Activated naive CD4-positive, alpha-beta T cell (primary cell): ENCODE data around the gene UBAP1.
"Not testable (repeated sequence)": the region's sequence is repeated elsewhere in the genome, so short reads cannot be mapped to it uniquely, and the experiment has no call there.

ENCODE experiments used
- DNase-seq, 4 experiments: peaks; one replicate each; lab custom pipeline; 2025; lab: John Stamatoyannopoulos, UW

The UBAP1 gene

DNA sequence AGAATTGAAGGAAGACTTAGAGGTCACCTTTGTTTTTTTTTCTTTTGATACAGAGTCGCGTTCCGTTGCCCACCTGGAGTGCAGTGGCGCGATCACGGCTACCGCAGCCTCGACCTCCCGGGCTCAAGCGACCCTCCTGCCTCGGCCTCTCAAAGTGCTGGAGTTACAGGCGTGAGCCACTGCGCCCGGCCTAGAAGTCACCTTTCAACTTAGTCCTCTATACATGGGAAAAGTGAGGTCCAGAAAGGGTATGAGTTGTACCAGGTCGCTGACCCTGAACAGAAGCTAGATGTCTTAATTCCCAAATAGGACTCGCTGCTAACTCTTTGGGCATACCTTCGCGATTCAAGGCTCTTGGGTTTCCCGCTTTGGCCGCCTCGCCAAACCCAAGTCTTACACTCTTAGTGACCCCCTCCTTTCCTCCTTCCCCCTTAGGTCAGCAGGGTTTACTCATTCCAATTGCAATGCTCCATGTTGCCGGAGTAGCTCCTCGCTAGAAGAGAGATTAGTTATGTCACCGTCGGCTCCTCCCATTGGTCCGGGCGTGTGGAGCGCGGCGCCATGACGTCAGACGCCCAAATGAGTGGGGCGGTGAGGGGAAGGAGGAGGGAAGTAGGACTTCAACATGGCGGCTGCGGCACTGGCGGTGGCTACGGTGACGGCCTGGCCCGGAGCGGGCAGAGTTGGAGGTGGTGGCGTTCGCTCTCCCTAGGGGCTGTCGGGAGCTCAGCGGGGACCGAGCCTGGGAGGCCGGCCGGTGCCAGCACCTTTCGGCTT is at the start of gene UBAP1:
TSS of gene UBAP1 (plus strand) at position 608 of the 777 bp plus-strand sequence. CDS start 41,872 bp downstream, outside the sequence.
- DNase-seq = peak; percentile 80 to 89 (median 86)

DNA sequence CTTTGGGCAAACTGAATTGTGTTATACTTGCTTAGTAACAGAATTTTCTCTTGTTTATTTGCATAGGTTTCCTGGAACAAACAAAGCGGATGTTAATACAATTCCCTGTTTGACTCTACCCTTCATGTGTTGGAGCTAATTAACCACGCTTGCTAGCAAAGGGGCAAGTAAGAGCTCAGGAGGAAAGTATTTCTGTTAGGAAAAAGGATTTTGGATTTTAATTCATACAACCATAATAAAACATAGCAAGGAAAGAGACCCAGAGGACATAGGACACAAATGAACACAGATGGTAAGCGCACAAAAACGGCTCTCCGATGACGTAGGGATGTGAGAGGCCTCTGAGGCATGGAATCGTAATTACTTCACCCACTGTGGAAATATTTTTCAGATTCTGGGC is 47.3 kb upstream of the UBAP1 start:
- no peak for DNase-seq

DNA sequence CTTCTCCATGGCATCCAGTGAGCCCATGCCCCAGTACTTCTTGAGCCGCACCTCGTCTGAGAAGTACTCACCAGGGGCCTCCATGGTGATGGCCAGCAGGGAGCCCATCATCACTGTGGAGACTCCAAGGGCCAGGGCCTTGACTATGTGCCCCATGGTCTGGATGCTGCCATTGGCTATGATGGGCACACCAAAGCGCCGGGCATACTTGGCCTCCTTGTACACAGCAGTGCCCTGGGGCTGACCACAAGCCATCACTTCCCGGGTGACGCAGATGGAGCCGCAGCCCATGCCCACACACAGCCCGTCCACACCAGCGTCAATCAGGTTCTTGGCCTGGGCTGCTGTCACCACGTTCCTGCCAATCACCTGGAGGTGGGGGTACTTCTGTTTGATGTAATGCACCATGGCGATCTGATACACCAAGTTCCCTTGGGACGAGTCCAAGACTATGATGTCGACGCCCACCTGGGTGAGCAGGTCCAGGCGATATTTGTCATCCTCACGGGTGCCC is 45.4 kb upstream of the UBAP1 start:
- no peak for DNase-seq

DNA sequence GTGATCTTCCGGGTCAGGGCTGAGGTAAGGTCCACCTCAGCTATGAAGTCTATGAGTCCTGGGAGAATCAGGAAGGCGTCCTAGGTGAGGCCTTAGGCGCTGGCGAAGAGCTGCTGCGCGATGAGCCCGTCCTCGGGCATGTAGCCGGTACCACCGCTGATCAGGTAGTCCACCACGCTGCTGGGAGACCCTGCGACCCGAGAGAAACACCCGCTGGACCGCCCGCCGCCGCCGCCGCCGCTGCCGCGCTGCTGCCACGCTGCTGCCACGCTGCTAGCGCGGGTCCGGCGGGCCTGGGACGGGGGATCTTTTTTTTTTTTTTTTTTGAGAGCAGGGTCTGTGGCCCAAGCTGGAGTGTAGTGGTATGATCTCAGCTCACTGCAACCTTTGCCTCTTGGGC is 44.3 kb upstream of the UBAP1 start:
- no peak for DNase-seq

DNA sequence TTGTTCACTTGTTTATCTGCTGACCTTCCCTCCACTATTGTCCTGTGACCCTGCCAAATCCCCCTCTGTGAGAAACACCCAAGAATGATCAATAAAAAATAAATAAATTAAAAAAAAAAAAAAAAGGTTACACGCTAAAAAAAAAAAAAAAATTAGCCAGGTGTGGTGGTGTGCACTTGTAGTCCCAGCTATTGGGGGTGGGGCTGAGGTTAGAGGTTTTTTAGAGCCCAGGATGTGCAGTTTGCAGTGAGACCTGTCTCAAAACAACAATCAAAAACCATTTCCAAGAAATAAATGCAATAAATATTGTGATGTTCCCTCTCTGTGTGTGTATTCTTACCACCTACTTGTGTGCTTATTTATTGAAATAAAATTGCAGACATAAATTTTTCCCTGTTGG is 40.2 kb upstream of the UBAP1 start:
- DNase-seq = not testable (repeated sequence)

DNA sequence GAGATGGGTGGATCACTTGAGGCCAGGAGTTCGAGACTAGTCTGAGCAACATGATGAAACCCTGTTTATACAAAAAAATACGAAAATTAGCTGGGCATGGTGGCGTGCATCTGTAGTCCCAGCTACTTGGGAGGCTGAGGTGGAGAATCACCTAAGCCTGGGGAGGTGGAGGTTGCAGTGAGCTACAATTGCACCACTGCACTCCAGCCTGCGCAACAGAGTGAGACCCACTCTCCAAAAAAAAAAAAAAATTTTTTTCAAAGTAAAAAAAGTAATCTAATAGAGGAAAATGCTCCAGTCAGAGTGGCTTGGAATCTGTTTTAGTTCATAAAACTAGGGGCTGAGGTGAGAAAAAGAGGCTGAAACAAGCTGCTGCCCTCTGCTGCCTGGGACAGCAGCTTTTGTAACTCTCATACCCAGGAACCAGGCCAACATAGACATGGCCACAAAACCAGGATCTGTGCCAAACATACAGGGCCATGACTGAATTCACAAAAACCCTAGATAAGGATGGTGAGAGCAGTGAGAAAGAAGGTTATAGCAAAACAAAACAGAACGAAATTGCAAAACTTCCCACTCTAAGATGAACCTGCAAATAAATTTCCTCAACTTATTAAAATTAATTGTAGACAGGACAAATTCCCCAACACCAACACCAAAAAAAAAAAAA is 39.2 kb upstream of the UBAP1 start:
- no peak for DNase-seq

DNA sequence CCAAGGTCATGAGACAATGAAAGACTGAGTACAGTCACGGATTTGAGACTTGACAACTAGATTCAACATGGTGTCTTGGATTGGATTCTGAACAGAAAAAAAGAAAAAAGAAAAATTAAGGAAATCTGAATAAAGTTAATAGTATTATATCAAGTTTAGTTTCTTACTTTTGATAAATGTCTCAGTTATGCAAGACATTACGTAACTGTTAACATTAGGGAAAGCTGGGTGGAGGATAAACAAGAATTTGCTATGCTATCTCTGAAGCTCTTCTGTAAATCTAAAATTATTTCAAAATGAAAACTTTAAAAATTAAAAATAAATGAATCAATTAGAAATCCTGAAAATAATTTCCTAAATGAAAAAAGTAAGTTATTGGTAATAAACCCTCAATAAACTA is 38.0 kb upstream of the UBAP1 start:
- no peak for DNase-seq

DNA sequence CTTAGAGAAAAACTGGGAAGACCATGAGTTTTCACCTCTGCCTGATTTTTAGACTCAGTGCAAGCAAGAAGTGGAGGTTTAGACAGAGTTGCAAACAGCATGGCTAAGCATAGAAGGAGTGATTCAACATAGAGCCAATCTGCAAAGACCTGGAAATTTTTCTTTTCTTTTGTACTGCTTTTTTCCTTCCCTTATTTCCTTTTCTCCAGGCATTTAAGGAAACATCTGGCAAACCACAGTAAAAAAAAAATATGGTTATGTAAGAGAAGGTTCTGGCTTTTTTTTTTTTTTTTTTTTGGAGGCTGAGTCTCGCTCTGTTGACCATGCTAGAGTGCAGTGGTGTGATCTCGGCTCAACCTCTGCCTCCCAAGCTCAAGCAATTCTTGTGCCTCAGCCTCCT is 35.7 kb upstream of the UBAP1 start:
- no peak for DNase-seq

DNA sequence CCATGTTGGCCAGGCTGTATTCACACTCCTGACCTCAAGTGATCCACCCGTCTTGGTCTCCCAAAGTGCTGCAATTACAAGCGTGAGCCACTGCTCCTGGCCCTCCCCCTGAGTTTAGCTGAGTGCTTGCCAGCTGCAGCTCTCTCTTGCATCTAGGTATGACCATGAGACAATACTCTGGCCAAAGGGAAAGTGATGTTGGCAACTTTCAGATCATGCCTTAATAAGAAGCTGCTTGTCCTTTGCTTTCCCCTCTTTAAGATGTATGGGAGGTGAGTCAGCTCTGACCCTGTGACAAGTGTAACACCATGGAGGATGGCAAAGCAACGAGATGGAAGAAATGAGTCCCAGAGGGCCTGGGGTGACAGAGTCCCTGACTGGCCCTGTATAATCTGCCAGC is 33.7 kb upstream of the UBAP1 start:
- DNase-seq = no peak

DNA sequence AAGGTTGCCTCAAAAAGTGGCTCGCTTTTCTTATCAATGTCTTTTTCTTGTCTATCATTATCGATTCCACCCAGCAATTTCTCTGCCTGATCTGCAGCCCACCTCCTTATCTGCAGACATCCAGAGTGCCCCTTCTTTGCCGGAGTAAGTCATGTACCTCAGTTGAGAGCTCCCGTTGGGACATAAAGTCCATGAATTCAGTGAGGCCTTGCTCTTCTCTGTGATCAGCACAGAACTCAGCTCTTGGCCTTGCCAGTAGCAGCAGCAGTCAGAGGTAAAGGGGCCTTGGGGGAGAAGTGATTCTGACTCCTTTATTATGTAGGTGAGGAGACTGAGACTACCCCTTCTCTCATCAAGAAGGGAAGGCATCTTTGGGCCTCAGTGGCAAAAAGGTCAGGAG is 27.4 kb upstream of the UBAP1 start:
- DNase-seq = no peak

DNA sequence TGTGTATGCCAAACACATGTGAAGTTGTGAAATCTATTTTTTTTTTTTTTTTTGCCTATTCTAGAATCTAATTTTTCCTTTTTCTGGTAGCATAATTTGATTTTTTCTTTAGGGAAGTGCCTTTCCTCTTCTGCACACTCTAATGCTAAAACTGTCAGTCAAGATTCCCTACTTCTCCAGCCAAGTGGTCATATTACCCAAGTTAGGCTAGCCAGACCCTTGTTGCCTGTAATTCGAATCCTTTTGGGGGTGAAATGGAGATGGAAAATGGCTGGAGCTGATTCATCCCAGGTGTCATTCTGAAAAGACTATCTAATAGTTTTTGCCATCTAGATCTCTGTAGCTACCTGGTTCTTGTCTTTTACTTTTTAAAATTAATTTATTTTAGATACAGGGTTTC is 24.8 kb upstream of the UBAP1 start:
- no peak for DNase-seq

DNA sequence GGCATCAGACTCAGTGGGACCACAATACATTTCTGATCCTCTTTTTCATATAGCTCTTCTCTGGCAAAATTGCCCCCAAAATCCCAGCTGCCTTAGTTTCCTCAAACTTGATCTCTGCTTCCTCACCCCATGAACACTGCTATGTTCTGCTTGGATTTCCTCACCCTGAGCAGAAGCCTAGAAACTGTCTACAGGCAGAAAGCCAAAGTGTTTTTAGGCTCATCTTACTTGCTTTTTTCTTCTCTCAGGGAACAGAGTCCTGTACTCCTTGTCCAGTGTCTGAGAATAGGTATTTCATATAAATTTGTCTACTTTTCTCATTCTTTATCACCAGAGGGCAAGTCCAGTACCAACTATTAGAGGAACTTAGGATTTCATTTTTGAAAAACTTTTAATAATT is 21.5 kb upstream of the UBAP1 start:
- DNase-seq = no peak

DNA sequence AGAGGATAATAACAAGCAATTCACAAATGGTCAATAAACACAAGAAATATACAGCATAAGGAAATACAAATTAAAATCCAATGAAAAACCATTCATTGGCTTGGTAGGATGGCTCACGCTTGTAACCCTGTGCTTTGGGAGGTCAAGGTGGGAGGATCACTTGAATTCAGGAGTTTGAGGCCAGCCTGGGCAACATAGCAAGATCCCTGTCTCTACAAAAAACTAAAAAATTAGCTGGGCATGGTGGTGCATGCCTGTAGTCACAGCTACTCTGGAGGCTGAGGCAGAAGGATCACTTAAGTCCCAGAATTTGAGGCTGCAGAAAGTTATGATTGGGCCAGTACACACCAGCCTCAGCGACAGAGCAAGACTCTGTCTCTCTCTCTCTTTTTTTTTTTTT is 20.9 kb upstream of the UBAP1 start:
- no peak for DNase-seq

DNA sequence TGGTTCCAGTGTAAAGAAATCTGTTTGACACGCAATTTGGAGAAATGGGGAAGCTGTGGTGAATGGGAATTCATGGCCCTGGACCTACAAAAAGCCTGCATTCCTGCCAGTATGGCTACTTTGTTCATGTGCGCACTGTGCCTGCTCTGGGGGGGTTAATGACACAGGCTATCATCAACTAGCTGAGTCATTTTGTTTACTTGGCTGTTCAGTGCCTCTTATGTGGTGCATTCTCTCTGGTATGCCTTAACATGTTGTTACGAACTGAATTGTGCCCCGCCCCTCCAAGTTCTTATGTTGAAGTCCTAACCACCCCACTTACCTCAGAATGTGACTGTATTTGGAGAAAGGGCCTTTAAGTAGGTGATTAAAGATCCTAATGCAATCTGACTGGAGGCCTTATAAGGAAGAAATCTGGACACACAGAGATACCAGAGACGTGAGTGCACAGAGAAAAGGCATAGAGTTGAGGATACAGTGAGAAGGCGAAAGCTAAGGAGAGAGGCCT is 20.4 kb upstream of the UBAP1 start:
- no peak for DNase-seq

DNA sequence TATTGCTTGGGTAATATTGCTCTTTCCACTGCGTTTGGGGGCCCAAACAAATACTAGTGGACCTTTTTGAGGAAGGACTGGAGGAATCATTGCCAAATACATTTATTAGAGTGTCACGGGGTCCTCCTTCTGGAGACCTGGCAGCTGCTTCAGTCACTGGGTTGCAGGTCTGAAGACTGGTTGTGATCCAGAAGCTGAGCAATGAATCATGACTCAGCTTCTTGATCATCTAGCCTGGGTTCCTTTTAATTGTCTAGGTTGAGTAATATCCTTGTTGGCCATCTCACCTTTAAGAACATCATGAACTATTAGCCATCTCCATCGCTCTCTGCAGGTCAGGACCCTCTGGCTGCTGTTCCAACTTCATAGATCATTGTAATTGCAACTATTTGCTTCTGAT is 15.4 kb upstream of the UBAP1 start:
- no peak for DNase-seq

DNA sequence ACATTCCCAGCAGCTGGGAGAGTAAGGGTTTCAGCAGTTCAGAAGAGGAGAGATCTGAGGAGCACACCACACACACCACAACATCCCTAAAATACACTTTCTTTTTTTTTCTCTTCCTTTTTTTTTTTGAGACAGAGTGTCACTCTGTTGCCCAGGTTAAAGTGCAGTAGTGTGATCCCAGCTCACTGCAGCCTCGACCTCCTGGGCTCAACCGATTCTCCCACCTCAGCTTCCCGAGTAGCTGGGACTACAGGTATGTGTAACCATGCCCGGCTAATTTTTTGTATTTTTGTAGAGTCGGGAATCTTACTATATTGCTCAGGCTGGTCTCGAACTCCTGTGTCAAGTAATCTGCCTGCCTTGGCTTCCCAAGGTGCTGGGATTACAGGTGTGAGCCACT is 9.7 kb upstream of the UBAP1 start:
- no peak for DNase-seq

DNA sequence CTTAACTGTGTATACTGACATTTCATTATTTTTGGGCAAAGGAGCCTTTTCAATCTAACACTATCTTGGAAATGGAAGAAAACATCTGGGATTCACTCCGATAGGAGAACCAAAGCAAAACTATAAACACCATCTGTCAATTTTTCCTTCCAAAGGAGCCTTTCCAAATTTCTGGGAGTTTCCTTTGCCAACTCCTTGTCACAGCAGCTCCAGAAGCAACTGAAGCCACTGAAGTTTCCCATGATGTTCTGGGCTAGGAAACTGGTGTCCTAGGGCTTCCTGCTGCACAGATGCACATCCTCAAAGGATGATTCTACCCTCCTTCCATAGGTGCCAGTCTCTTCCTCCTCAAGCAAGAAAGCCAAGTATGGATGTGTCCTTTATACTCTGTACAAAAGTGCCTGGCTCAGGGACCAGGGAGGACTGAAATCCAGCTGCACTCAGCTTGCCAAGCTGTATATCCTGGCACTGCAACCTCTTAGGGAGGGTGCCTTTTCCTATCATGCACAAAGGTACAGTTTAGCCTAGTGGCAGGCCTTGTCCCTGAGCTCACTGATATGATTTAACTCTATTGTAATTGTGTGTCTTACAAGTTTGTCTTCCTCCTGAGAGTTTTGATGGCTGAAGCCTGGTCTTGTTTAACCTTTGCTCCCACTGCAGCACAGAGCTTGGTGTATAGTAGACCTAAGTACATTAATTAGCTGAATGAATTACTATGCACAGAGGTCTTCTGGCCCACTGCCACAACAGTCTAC is 8.4 kb upstream of the UBAP1 start:
- no peak for DNase-seq

DNA sequence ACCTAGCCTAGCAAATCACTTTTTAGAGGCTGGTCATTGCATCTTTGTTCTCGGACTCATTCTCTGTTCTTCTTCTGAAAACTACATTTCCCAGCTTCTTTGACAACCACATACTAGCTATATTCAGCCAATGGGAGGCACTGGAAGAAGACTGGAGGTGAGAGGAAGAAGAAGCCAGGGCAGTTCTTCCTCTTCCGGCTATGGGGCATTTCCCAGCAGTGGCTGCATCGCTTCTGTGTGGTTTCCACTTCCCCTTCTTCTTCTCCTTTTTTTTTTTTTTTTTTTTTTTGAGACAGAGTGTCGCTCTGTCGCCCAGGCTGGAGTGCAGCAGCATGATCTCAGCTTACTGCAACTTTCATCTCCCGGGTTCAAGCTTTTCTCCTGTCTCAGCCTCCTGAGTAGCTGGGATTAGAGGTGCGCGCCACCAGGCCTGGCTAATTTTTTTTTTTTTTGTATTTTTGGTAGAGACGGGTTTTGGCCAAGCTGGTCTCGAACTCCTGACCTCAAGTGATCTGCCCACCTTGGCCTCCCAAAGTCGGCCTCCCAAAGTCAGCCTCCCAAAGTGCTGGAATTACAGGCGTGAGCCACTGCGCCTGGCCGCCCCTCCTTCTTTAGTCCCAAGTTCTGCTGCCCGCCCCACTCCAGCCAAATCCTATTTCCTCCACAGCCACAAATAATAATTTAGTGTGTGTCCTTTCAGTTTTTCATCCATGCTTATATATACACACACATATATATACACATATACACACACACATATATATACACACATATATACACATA is 6.9 kb upstream of the UBAP1 start:
- DNase-seq = peak in 2 of 4 experiments; percentile 4 to 5

DNA sequence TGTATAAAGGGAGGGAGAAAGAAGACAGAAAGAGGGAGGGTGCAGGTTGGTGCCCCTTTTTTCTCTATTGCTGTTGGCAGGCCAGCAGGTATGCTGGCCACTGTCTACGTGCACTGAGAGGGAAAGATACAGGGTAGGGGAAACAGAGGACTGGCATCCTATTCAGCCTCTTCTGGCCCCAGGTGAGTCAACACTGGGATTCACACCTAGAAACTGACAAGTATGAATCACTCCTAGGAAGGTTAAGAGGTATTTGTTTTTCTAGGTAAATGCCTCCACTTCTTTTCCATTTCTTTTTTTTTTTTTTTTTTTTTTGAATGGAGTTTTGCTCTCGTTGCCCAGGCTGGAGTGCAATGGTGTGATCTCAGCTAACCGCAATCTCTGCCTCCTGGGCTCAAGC is 2.8 kb upstream of the UBAP1 start:
- no peak for DNase-seq

DNA sequence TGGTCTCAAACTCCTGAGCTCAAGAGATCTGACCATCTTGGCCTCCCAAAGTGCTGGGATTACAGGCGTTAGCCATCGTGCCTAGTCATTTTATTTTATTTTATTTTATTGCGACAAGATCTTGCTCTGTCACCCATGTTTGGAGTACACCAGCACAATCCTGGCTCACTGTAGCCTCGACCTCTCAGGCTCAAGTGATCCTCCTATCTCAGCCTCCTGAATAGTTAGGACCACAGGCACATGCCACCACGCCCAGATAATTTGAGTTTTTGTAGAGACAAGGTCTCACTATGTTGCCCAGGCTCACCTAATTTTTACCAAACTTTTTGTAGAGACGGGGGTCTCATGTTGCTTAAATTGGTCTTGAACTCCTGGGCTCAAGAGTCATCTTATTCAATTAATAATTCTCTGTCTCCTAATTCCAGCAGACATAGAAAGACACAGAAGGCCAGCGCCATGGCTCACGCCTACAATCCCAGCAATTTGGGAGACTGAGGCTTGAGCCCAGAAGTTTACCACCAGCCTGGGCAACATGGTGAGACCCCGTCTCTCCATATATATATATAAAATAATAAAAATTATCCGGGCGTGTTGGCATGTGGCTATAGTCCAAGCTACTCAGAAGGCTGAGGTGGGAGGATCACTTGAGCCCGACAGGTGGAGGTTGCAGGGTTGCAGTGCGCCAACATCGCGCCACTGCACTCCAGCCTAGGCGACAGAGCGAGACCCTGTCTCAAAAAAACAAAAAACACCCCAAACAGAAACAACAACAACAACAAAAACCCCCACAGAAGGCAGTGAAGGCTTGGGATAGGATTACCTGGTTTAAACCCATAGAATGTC is 1.0 kb upstream of the UBAP1 start:
- DNase-seq = no peak
